ENCODE measurements around the gene USP33. TPM values are rescaled to one million over a fixed set of nuclear protein-coding genes. Genes with fewer than 3 reads are reported as not detected.

The USP33 gene
- total RNA-seq, 1 experiment from 2014 or later, result 103 TPM

- ChIA-PET CTCF (no interaction called here), POLR2A (ENCODE audit: low non-redundant PET) (no interaction called here)
- BruUV-seq (replicated peaks), result no TSS peak
Measured at GRCh38 chr1:77718181-77718580, 41.5 kb downstream of the USP33 start.

GRCh38 chr1:77716065-77716464 is 43.6 kb downstream of the USP33 start:
- no peak for TF ChIP-seq CTCF (conservative IDR thresholded peaks at IDR 0.05; ENCODE audit: low read depth, low read length)
- no peak for TF ChIP-seq EZH2 (IDR thresholded peaks at IDR 0.05; ENCODE audit: borderline replicate concordance, low read depth, low read length, poor library complexity, severe bottlenecking)
- intact Hi-C loops (cut with micrococcal nuclease; ENCODE audit: unreplicated experiment), result loop anchor here (10.0 kb wide), 1 partner anchor 239 kb away; no protein-coding TSS in a partner anchor
- no peak for DNase-seq (ENCODE audit: low spot score)
- no TSS peak for BruUV-seq (replicated peaks)
- Histone ChIP-seq H3K27me3 (replicated peaks; ENCODE audit: insufficient read depth, low read depth, low read length, poor library complexity) (no peaks in the 10 kb centered on the region), H3K4me3 (ENCODE audit: low read depth, low read length, poor library complexity, severe bottlenecking) (no peak overlapping the region), H3K4me1 (ENCODE audit: insufficient read depth, low read length, poor library complexity, severe bottlenecking) (no peaks in the 10 kb centered on the region), H3K9me3 (ENCODE audit: low read depth, low read length, poor library complexity, severe bottlenecking) (no peaks in the 10 kb centered on the region), H3K27ac (ENCODE audit: low read depth, low read length, poor library complexity, severe bottlenecking) (no peak overlapping the region), H3K36me3 (ENCODE audit: insufficient read depth, low read length, poor library complexity, severe bottlenecking) (peaks cover 78% of the 10 kb centered on the region)
- ChIA-PET CTCF (no interaction called here), POLR2A (ENCODE audit: low non-redundant PET) (no interaction called here)

More at GRCh38 chr1:77718181-77718580, 41.5 kb downstream of the USP33 start:
- peaks cover 79% of the 10 kb centered on the region for H3K36me3 ChIP-seq (ENCODE audit: insufficient read depth, low read length, poor library complexity, severe bottlenecking)
- H3K27ac ChIP-seq (ENCODE audit: low read depth, low read length, poor library complexity, severe bottlenecking), result no peak overlapping the region
- H3K4me3 ChIP-seq (ENCODE audit: low read depth, low read length, poor library complexity, severe bottlenecking), result no peak overlapping the region
- intact Hi-C loops (cut with micrococcal nuclease; ENCODE audit: unreplicated experiment), result loop anchor here (10.0 kb wide), 1 partner anchor 237 kb away; no protein-coding TSS in a partner anchor
- H3K9me3 ChIP-seq (ENCODE audit: low read depth, low read length, poor library complexity, severe bottlenecking), result no peaks in the 10 kb centered on the region
- DNase-seq (ENCODE audit: low spot score), result no peak
- no peak for TF ChIP-seq EZH2 (IDR thresholded peaks at IDR 0.05; ENCODE audit: borderline replicate concordance, low read depth, low read length, poor library complexity, severe bottlenecking)
- no peak for TF ChIP-seq CTCF (conservative IDR thresholded peaks at IDR 0.05; ENCODE audit: low read depth, low read length)
- no peaks in the 10 kb centered on the region for H3K4me1 ChIP-seq (ENCODE audit: insufficient read depth, low read length, poor library complexity, severe bottlenecking)
- no peaks in the 10 kb centered on the region for H3K27me3 ChIP-seq (replicated peaks; ENCODE audit: insufficient read depth, low read depth, low read length, poor library complexity)

GRCh38 chr1:77709727-77710126 is 49.9 kb downstream of the USP33 start:
- intact Hi-C loops (cut with micrococcal nuclease; ENCODE audit: unreplicated experiment), result loop anchor here (10.0 kb wide), 1 partner anchor 245 kb away; no protein-coding TSS in a partner anchor
- POLR2A ChIA-PET (ENCODE audit: low non-redundant PET), result no interaction called here
- peaks cover 70% of the 10 kb centered on the region for H3K36me3 ChIP-seq (ENCODE audit: insufficient read depth, low read length, poor library complexity, severe bottlenecking)
- no peak for DNase-seq (ENCODE audit: low spot score)
- TF ChIP-seq EZH2 (IDR thresholded peaks at IDR 0.05; ENCODE audit: borderline replicate concordance, low read depth, low read length, poor library complexity, severe bottlenecking), result no peak
- TF ChIP-seq CTCF (conservative IDR thresholded peaks at IDR 0.05; ENCODE audit: low read depth, low read length), result no peak
- BruUV-seq (replicated peaks), result no TSS peak
- H3K4me1 ChIP-seq (ENCODE audit: insufficient read depth, low read length, poor library complexity, severe bottlenecking), result no peaks in the 10 kb centered on the region
- H3K27ac ChIP-seq (ENCODE audit: low read depth, low read length, poor library complexity, severe bottlenecking), result no peak overlapping the region
- H3K4me3 ChIP-seq (ENCODE audit: low read depth, low read length, poor library complexity, severe bottlenecking), result no peak overlapping the region
- H3K9me3 ChIP-seq (ENCODE audit: low read depth, low read length, poor library complexity, severe bottlenecking), result no peaks in the 10 kb centered on the region
- H3K27me3 ChIP-seq (replicated peaks; ENCODE audit: insufficient read depth, low read depth, low read length, poor library complexity), result no peaks in the 10 kb centered on the region
- CTCF ChIA-PET, result no interaction called here

All from A673 (cell line).